ENCODE results near the gene EID2B.

The EID2B gene

DNA sequence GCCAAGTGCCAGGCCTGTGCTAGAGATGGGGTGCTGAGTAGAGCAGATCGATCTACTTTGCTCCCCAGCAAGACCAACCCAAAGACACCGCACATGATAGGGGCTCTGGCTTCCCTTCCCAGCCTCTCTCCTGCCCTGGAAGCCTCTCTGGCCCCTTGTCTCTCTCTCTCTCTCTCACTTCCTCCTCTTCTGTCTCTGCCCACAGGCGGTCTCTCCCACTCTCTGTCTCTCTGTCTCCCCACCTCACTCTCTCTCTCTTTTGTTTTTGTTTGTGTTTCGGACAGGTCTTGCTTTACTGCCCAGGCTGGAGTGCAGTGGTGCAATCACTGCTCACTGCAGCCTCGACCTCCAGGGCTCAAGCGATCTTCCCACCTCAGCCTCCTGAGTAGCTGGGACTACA is 16.4 kb downstream of the EID2B start:
- Mint-ChIP-seq H3K9me3 (no peaks in the 10 kb centered on the region), H3K4me3 (peak overlapping the region; percentile 57), H3K4me1 (ENCODE audit: low read depth) (peaks cover 16% of the 10 kb centered on the region), H3K27ac (no peak overlapping the region), H3K27me3 (peaks cover 61% of the 10 kb centered on the region), H3K36me3 (ENCODE audit: low read depth) (no peaks in the 10 kb centered on the region)
- DNase-seq: no peak

- Mint-ChIP-seq H3K36me3 (ENCODE audit: low read depth) (no peaks in the 10 kb centered on the region), H3K27ac (no peak overlapping the region), H3K27me3 (peaks cover 61% of the 10 kb centered on the region), H3K4me3 (peak overlapping the region; percentile 62), H3K4me1 (ENCODE audit: low read depth) (peaks cover 16% of the 10 kb centered on the region), H3K9me3 (no peaks in the 10 kb centered on the region)
- DNase-seq: peak; percentile 45
These were observed 17.0 kb downstream of the EID2B start for GRCh38 chr19:39515551-39516191.

- DNase-seq: peak; percentile 49
- Mint-ChIP-seq H3K4me1 (ENCODE audit: low read depth) (peaks cover 16% of the 10 kb centered on the region), H3K27ac (peak within 1 kb of the TSS; percentile 44), H3K9me3 (no peaks in the 10 kb centered on the region), H3K36me3 (ENCODE audit: low read depth) (no peaks in the 10 kb centered on the region), H3K27me3 (peaks cover 61% of the 10 kb centered on the region), H3K4me3 (peak within 1 kb of the TSS; percentile 62)
These were observed 17.7 kb downstream of the EID2B start, which contains the start of gene SELENOV for GRCh38 chr19:39514840-39515550. SELENOV (plus strand) TSS chr19:39515139; CDS start chr19:39515213, 74 bp downstream.

GRCh38 chr19:39512988-39513387 is 19.7 kb downstream of the EID2B start:
- DNase-seq: no peak
- peaks cover 18% of the 10 kb centered on the region for H3K4me1 Mint-ChIP-seq (ENCODE audit: low read depth)
- no peak overlapping the region for H3K4me3 Mint-ChIP-seq
- no peak overlapping the region for H3K27ac Mint-ChIP-seq
- peaks cover 69% of the 10 kb centered on the region for H3K27me3 Mint-ChIP-seq
- H3K9me3 Mint-ChIP-seq: no peaks in the 10 kb centered on the region
- H3K36me3 Mint-ChIP-seq (ENCODE audit: low read depth): no peaks in the 10 kb centered on the region

GRCh38 chr19:39509233-39509632 is 23.4 kb downstream of the EID2B start:
- no peak overlapping the region for H3K4me3 Mint-ChIP-seq
- H3K36me3 Mint-ChIP-seq (ENCODE audit: low read depth): no peaks in the 10 kb centered on the region
- DNase-seq: no peak
- H3K9me3 Mint-ChIP-seq: no peaks in the 10 kb centered on the region
- peaks cover 15% of the 10 kb centered on the region for H3K4me1 Mint-ChIP-seq (ENCODE audit: low read depth)
- H3K27ac Mint-ChIP-seq: no peak overlapping the region
- peaks cover 72% of the 10 kb centered on the region for H3K27me3 Mint-ChIP-seq

GRCh38 chr19:39508629-39509028 is 24.0 kb downstream of the EID2B start:
- no peaks in the 10 kb centered on the region for H3K9me3 Mint-ChIP-seq
- peaks cover 72% of the 10 kb centered on the region for H3K27me3 Mint-ChIP-seq
- peaks cover 15% of the 10 kb centered on the region for H3K4me1 Mint-ChIP-seq (ENCODE audit: low read depth)
- no peak overlapping the region for H3K27ac Mint-ChIP-seq
- no peak for DNase-seq
- no peaks in the 10 kb centered on the region for H3K36me3 Mint-ChIP-seq (ENCODE audit: low read depth)
- no peak overlapping the region for H3K4me3 Mint-ChIP-seq

GRCh38 chr19:39507715-39508364 is 24.8 kb downstream of the EID2B start:
- H3K9me3 Mint-ChIP-seq: no peaks in the 10 kb centered on the region
- no peak for DNase-seq
- H3K4me3 Mint-ChIP-seq: peak overlapping the region; percentile 77
- H3K27ac Mint-ChIP-seq: no peak overlapping the region
- H3K27me3 Mint-ChIP-seq: peaks cover 71% of the 10 kb centered on the region
- no peaks in the 10 kb centered on the region for H3K36me3 Mint-ChIP-seq (ENCODE audit: low read depth)
- peaks cover 21% of the 10 kb centered on the region for H3K4me1 Mint-ChIP-seq (ENCODE audit: low read depth)

- Mint-ChIP-seq H3K27me3 (peaks cover 66% of the 10 kb centered on the region), H3K4me1 (ENCODE audit: low read depth) (peaks cover 21% of the 10 kb centered on the region), H3K27ac (no peak overlapping the region)
These were observed 25.5 kb downstream of the EID2B start for GRCh38 chr19:39506944-39507714.

GRCh38 chr19:39506598-39506943 is 26.1 kb downstream of the EID2B start:
- H3K36me3 Mint-ChIP-seq (ENCODE audit: low read depth): no peaks in the 10 kb centered on the region
- no peak overlapping the region for H3K4me3 Mint-ChIP-seq
- H3K4me1 Mint-ChIP-seq (ENCODE audit: low read depth): peaks cover 21% of the 10 kb centered on the region
- H3K27me3 Mint-ChIP-seq: peaks cover 66% of the 10 kb centered on the region
- no peaks in the 10 kb centered on the region for H3K9me3 Mint-ChIP-seq
- DNase-seq: no peak
- H3K27ac Mint-ChIP-seq: no peak overlapping the region

More at GRCh38 chr19:39506944-39507714, 25.5 kb downstream of the EID2B start:
- Mint-ChIP-seq H3K9me3 (no peaks in the 10 kb centered on the region), H3K4me3 (peak overlapping the region; percentile 77), H3K36me3 (ENCODE audit: low read depth) (no peaks in the 10 kb centered on the region)
- peak; percentile 77 for DNase-seq

DNA sequence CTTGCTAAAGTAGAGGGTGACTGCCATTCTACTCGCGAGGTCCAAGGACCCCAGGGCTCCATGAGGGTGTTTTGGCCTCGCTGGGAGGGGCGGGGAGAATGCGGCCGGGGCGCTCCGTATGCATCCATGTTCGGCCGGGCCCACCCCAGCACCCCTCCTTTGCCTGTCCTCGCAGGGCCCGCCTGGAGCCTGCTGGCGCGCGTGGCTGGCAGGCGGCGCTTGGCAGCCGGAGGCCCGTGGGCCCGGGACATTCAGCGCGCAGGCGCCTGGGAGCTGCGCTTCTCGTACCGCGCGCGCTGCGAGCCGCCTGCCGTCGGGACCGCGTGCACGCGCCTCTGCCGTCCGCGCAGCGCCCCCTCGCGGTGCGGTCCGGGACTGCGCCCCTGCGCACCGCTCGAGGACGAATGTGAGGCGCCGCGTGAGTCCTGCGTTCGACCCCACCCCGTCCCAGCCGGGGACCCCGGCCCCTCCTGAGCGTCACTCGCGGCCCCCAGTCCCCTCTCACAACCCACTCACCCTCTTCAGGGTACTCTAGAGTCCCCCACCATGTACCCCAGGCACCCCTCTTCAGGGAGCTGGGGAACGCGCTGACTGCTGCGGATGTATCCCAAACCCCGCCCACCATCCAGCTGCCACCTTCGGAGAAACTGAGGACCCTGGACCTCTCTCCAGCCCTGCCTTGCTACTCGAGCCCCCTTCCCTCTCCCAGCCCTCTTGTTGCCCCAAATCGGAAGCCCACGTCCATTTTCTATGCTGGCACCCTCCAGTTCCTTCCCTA is 29.8 kb downstream of the EID2B start:
- Mint-ChIP-seq H3K27ac (no peak overlapping the region), H3K9me3 (no peaks in the 10 kb centered on the region)

GRCh38 chr19:39501340-39501739 is 31.3 kb downstream of the EID2B start:
- Mint-ChIP-seq H3K9me3 (no peaks in the 10 kb centered on the region), H3K4me3 (no peak overlapping the region), H3K27me3 (peaks cover 82% of the 10 kb centered on the region), H3K27ac (no peak overlapping the region), H3K36me3 (ENCODE audit: low read depth) (no peaks in the 10 kb centered on the region), H3K4me1 (ENCODE audit: low read depth) (peaks cover 25% of the 10 kb centered on the region)
- no peak for DNase-seq

More for the DNA sequence above, 29.8 kb downstream of the EID2B start:
- no peaks in the 10 kb centered on the region for H3K36me3 Mint-ChIP-seq (ENCODE audit: low read depth)
- peaks cover 81% of the 10 kb centered on the region for H3K27me3 Mint-ChIP-seq
- H3K4me3 Mint-ChIP-seq: no peak overlapping the region
- peak; percentile 88 for DNase-seq
- H3K4me1 Mint-ChIP-seq (ENCODE audit: low read depth): peaks cover 34% of the 10 kb centered on the region

DNA sequence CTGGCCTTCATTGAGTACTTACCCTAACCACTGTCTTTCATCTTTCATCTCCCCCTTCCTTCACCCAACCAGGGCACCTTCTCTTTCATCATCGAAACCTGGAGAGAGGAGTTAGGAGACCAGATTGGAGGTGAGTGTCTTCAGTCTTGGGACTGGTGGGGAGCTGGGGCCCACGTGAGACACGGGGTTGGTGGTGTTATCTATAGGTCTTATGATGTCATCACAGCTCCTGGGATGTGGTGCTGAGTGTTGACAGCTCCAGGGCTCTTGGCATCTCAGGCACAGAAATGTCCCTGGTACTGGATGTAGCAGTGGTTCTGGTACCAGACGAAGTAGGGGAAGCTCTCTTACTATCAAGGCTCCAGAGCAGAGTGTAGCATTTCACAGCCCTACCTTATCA is 32.1 kb downstream of the EID2B start:
- no peak overlapping the region for H3K27ac Mint-ChIP-seq
- no peaks in the 10 kb centered on the region for H3K36me3 Mint-ChIP-seq (ENCODE audit: low read depth)
- DNase-seq: no peak
- H3K9me3 Mint-ChIP-seq: no peaks in the 10 kb centered on the region
- no peak overlapping the region for H3K4me3 Mint-ChIP-seq
- H3K27me3 Mint-ChIP-seq: peaks cover 80% of the 10 kb centered on the region
- H3K4me1 Mint-ChIP-seq (ENCODE audit: low read depth): peaks cover 23% of the 10 kb centered on the region

DNA sequence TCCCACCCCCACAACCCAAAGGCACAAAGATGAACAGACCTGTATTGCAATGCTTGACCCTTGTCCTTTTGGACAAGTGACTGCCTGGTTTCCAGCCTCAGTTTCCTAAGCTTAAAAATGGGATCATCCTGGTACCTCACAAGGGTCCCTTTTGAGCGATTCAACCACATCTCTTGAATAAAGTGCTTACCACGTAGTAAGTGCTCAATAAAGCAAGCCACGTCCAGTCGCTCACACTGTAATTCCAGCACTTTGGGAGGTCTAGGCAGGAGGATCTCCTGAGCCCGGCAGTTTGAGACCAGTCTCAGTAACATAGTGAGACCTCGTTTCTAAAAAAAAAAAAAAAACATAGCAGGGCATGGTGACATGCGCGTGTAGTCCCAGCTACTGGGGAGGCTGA is 32.7 kb downstream of the EID2B start:
- Mint-ChIP-seq H3K4me3 (peak overlapping the region; percentile 49), H3K4me1 (ENCODE audit: low read depth) (peaks cover 23% of the 10 kb centered on the region), H3K27me3 (peaks cover 74% of the 10 kb centered on the region), H3K27ac (no peak overlapping the region), H3K36me3 (ENCODE audit: low read depth) (no peaks in the 10 kb centered on the region), H3K9me3 (no peaks in the 10 kb centered on the region)
- no peak for DNase-seq
